WERI-Rb-1 (cell line): ENCODE measurements around the gene EVL.

Experiments
- DNase-seq: peaks from one replicate; pipeline ENCODE4 v3.0.0-alpha.2; 2020
- H3K27ac ChIP-seq: fragments of 250-450 bp; sonication (Bioruptor Pico); 2 replicates; pipeline ENCODE4 v1.5.1; 2020; ENCODE audit warnings: mild to moderate bottlenecking, moderate library complexity
- H3K27me3 ChIP-seq: fragments of 250-450 bp; sonication (Bioruptor Pico); 2 replicates; pipeline ENCODE4 v1.5.1; 2021; ENCODE audit warnings: mild to moderate bottlenecking, low read depth, moderate library complexity; ENCODE audit not compliant: insufficient read depth, severe bottlenecking
- H3K36me3 ChIP-seq: fragments of 250-450 bp; sonication (Bioruptor Pico); 2 replicates; pipeline ENCODE4 v1.5.1; 2020; ENCODE audit warnings: mild to moderate bottlenecking, moderate library complexity
- H3K4me3 ChIP-seq: 2 replicates; pipeline ENCODE4 v1.5.1; 2011; ENCODE audit warnings: low read depth, mild to moderate bottlenecking, control low read depth, low read length
- H3K9me3 ChIP-seq: fragments of 250-450 bp; sonication (Bioruptor Pico); 2 replicates; pipeline ENCODE4 v1.5.1; 2021; ENCODE audit warnings: mild to moderate bottlenecking, moderate library complexity; ENCODE audit not compliant: severe bottlenecking
- TF ChIP-seq, protein P1 (sequence below): IDR thresholded peaks from 2 replicates; pipeline ENCODE4 v1.5.1; 2011; ENCODE audit warnings: low read depth, mild to moderate bottlenecking, control low read depth, inconsistent platforms, low read length

Gene EVL

DNA sequence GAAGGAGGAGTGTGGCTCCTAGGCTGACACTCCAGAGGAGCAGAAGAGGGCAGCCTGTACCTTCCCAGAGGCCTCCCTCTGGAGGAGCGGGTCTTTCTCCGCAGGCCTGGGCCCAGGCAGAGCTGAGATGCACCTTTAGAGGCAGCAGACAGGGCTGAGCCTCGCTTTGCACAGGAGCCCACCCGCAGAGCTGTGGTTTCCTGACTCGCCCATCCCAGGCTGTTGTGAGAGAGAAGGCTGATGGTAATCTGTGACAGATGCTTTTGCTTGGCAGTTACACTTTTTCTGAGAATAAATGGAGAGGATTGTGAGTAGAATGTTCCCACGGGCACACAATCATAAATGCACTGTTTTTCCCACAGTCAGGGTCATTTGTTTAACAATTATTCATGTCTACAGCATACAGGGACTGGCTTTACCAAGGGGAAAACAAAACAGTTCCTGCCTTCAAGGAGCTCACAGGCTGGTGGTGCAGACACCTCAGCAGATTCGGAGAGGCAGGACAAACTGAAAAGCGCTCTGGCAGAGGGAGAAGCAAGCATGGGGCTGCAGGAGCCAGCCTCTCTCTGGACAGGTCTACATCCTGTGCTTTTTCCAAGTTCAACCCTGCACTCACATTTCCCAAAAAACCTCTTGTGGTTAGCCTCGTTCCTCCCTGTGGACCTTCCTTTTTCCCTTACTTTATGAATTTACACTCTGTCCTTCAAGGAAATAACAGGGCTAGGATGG is 13.9 kb downstream of the EVL start:
- H3K36me3 ChIP-seq: no peaks in the 10 kb centered on the region; the same call in 1 of the 2 replicates
- TF ChIP-seq, protein P1, sequence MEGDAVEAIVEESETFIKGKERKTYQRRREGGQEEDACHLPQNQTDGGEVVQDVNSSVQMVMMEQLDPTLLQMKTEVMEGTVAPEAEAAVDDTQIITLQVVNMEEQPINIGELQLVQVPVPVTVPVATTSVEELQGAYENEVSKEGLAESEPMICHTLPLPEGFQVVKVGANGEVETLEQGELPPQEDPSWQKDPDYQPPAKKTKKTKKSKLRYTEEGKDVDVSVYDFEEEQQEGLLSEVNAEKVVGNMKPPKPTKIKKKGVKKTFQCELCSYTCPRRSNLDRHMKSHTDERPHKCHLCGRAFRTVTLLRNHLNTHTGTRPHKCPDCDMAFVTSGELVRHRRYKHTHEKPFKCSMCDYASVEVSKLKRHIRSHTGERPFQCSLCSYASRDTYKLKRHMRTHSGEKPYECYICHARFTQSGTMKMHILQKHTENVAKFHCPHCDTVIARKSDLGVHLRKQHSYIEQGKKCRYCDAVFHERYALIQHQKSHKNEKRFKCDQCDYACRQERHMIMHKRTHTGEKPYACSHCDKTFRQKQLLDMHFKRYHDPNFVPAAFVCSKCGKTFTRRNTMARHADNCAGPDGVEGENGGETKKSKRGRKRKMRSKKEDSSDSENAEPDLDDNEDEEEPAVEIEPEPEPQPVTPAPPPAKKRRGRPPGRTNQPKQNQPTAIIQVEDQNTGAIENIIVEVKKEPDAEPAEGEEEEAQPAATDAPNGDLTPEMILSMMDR: 0 out of 2 replicates have a peak, but pooled peaks have one; percentile 4

DNA sequence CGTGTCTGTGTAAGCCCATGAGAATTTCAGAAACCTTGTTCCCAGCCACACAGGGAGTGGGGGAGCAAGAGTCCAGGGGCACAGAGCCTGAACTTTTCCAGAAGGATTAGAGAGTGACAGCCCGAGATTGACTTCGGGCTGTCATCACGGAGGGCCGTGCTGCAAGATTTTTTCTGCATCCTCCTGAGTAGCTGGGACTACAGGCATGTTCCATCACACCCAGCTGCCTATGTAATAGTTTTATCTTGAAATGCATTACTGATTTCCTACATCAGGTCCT is 14.4 kb downstream of the EVL start:
- H3K36me3 ChIP-seq: peaks cover 4% of the 10 kb centered on the region
- DNase-seq: no peak
- H3K9me3 ChIP-seq: no peaks in the 10 kb centered on the region
- H3K4me3 ChIP-seq: no peak overlapping the region
- TF ChIP-seq, protein P1: no peak
- no peak overlapping the region; the same call in 1 of the 2 replicates for H3K27ac ChIP-seq
- no peaks in the 10 kb centered on the region for H3K27me3 ChIP-seq

More for the DNA sequence above, 13.9 kb downstream of the EVL start:
- Histone ChIP-seq H3K4me3 (no peak overlapping the region), H3K27me3 (no peaks in the 10 kb centered on the region), H3K27ac (peak overlapping the region; percentile 46), H3K9me3 (no peaks in the 10 kb centered on the region)
- DNase-seq: peak; percentile 58

DNA sequence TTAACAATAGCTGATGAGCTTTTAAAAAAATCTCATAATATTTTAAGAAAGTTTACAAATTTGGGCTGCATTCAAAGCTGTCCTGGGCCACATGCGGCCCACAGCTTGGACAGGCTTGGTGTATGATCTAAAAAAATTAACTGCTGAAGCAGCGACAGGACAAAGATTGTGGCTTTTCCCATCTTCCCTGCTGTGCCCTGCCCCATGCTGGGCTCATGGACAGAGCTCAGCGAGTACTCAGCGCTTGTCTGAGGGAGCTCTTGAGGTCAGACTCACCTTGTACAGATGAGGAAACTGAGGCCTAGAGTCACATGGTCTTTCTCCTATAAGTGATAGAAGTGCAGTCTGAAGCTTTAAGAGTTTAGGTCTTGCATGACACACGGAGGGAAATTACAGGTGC is 15.0 kb downstream of the EVL start:
- Histone ChIP-seq H3K9me3 (no peaks in the 10 kb centered on the region), H3K36me3 (peaks cover 10% of the 10 kb centered on the region), H3K4me3 (no peak overlapping the region), H3K27me3 (no peaks in the 10 kb centered on the region), H3K27ac (no peak overlapping the region)
- DNase-seq: no peak
- TF ChIP-seq, protein P1: no peak

DNA sequence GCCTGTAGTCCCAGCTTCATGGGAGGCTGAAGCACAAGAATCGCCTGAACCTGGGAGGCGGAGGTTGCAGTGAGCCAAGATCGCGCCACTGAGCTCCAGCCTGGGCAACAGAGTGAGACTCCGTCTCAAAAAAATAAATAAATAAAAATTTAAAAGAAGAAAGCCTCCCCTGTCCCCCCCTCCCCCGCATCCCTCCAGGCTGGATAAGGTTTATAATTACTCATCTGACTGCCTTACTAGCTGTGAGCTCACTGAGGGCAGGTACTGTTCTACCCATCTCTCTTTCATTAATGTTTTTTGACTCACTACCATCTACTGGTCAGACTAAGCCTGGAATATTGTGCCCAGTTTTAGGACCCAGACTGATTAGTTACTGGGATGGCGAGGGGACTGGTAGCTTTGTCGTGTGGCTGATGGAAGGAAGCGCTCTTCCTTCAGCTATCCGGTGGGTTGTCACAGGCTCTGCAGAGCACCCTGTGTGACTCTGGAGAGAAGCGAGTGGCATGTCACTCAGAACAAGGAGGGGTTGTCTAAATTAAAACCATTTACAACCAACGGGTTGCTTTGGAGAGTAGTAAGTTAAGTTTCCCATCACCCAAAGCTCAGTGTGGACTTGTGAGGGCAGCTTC is 16.9 kb downstream of the EVL start:
- Histone ChIP-seq H3K27me3 (no peaks in the 10 kb centered on the region), H3K36me3 (peaks cover 22% of the 10 kb centered on the region), H3K4me3 (no peak overlapping the region), H3K9me3 (no peaks in the 10 kb centered on the region), H3K27ac (no peak overlapping the region)
- DNase-seq: no peak
- TF ChIP-seq, protein P1: no peak

DNA sequence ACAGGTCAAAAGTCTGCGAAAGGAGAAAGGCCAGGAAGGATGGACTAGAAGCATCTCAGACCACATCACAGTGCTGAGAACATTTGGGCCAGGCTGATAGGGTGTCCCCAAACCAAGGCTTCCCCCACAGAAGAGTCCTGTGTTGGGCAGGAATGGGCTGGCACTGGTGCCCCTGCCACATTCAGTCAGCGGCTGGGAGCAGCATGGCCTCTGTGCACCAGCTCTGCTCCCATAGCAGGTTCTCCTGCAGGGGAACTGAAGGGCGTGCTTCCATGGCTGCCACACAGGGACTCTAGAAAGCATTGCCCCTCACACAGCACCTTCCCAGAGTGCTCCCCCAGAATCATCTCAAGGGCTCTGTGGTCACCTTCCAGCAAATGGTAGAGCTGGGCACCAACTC is 17.5 kb downstream of the EVL start:
- TF ChIP-seq, protein P1: no peak
- H3K36me3 ChIP-seq: peaks cover 26% of the 10 kb centered on the region

More for the DNA sequence above, 17.5 kb downstream of the EVL start:
- no peaks in the 10 kb centered on the region for H3K27me3 ChIP-seq
- H3K9me3 ChIP-seq: no peaks in the 10 kb centered on the region
- H3K4me3 ChIP-seq: no peak overlapping the region
- H3K27ac ChIP-seq: no peak overlapping the region
- no peak for DNase-seq
